ENCODE data around the gene BCL2L1.

DNA sequence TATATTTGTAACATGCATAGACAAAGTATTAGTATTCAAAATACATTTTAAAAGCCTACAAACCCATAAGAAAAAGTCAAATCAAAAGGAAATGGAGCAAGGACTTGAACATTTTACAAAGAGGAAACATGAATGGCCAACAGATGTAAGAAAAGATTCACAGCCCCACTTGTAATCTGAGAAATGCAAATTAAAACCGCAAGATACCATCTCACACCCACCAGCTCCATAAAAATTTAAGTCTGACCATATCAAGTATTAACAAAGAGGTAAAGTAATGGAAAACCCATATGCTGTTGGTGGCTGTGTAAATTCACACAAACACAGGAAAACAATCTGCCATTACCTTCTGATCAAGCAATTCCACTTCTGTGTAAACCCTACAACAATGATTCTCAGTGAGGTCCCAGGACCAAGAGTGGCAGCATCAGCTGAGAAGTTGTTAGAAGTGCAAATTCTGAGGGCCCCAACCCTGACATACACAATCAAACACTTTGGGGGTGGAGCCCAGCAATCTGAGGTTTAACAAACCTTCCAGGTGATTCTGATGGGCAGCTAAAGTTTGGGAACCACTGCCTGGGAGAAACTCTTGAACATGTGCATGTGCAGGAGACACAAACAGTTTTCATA lies 30.9 kb downstream of the BCL2L1 start:
- TF ChIP-seq, protein P1, sequence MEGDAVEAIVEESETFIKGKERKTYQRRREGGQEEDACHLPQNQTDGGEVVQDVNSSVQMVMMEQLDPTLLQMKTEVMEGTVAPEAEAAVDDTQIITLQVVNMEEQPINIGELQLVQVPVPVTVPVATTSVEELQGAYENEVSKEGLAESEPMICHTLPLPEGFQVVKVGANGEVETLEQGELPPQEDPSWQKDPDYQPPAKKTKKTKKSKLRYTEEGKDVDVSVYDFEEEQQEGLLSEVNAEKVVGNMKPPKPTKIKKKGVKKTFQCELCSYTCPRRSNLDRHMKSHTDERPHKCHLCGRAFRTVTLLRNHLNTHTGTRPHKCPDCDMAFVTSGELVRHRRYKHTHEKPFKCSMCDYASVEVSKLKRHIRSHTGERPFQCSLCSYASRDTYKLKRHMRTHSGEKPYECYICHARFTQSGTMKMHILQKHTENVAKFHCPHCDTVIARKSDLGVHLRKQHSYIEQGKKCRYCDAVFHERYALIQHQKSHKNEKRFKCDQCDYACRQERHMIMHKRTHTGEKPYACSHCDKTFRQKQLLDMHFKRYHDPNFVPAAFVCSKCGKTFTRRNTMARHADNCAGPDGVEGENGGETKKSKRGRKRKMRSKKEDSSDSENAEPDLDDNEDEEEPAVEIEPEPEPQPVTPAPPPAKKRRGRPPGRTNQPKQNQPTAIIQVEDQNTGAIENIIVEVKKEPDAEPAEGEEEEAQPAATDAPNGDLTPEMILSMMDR (IDR thresholded peaks at IDR 0.05; ENCODE audit: extremely low read depth in 1 of 2, insufficient read depth in 1 of 2, low read depth in 1 of 2, low read length in 2 of 2): no peak
- TF ChIP-seq POLR2A (IDR thresholded peaks at IDR 0.05; ENCODE audit: low read depth, low read length): no peak
- TF ChIP-seq EZH2 (IDR thresholded peaks at IDR 0.05; ENCODE audit: borderline replicate concordance, low read depth, low read length, severe bottlenecking): no peak
- TF ChIP-seq, protein P2, sequence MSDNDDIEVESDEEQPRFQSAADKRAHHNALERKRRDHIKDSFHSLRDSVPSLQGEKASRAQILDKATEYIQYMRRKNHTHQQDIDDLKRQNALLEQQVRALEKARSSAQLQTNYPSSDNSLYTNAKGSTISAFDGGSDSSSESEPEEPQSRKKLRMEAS (IDR thresholded peaks at IDR 0.05; ENCODE audit: insufficient read depth, insufficient read length): no peak
- TF ChIP-seq POLR2AphosphoS5 (IDR thresholded peaks at IDR 0.05; ENCODE audit: insufficient read depth, low read depth, low read length): no peak
- TF ChIP-seq FOS (IDR thresholded peaks at IDR 0.05; ENCODE audit: borderline replicate concordance, insufficient read depth, low read length): no peak

Data from endothelial cell of umbilical vein (primary cell).